HCT116 (cell line): Measurements from ENCODE around the gene DDR2. TPM values are rescaled to one million over a fixed set of nuclear protein-coding genes. Genes with fewer than 3 reads are reported as not detected.

Experiments used
- ATAC-seq: fragments of 200-7000 bp; cut with Tn5 transposase; 2 replicates; pipeline ENCODE4 v1.9.1; 2020; ENCODE audit warnings: mild to moderate bottlenecking, moderate library complexity
- BruUV-seq: library from RNA; stranded (reverse); fragments of 400-500 nt; replicated peaks from 2 replicates; lab custom pipeline; 2021; lab: Mats Ljungman, UMichigan
- CTCF ChIA-PET: fragments of 300-600 bp; sonication (Branson Sonifier 250); formaldehyde crosslinking; loops from one replicate; lab custom pipeline; 2021; ENCODE audit warnings: antibody characterized with exemption; lab: Charles Lee
- POLR2A ChIA-PET: fragments of 300-600, 350-600 bp; sonication (Branson Sonifier 250); formaldehyde crosslinking; loops from one replicate; lab custom pipeline; 2021; ENCODE audit warnings: antibody characterized with exemption; lab: Charles Lee
- RAD21 ChIA-PET, 2 experiments: fragments of 300-600 bp; sonication (Branson Sonifier 250); formaldehyde crosslinking; loops; one replicate each; lab custom pipeline; 2023; ENCODE audit warnings: low total read pairs in 2 of 2; ENCODE audit not compliant: uncharacterized antibody in 2 of 2, unreplicated experiment in 2 of 2, low non-redundant PET in 1 of 2; lab: Charles Lee
- DNase-seq: peaks from one replicate; pipeline ENCODE4 v3.0.0-alpha.2; 2010; ENCODE audit warnings: low read depth, low spot score
- H2AFZ ChIP-seq: fragments of 200-600 bp; shearing (Covaris generic), sonication (generic); 2 replicates; pipeline ENCODE4 v1.6.1; 2017; ENCODE audit warnings: low read depth, mixed run types, mixed read lengths, antibody characterized with exemption, low read length; ENCODE audit not compliant: poor library complexity, severe bottlenecking
- H3K27ac ChIP-seq: 2 replicates; pipeline ENCODE4 v1.5.1; 2012; ENCODE audit warnings: low read depth, low read length
- H3K27me3 ChIP-seq: fragments of 200-600 bp; sonication (generic); 2 replicates; pipeline ENCODE4 v1.6.1; 2016; ENCODE audit warnings: mixed run types, low read length, mixed read lengths; ENCODE audit not compliant: insufficient read depth
- H3K36me3 ChIP-seq, 2 experiments: fragments of 200-500 bp in 1 of 2; fragments of 200-600 bp in 1 of 2; sonication (Bioruptor generic) in 1 of 2; sonication (generic) in 1 of 2; 2 replicates each; pipeline versions ENCODE4 v1.5.1 to v1.6.1; 2014 to 2016; ENCODE audit warnings: low read length in 2 of 2, inconsistent platforms in 1 of 2, mixed read lengths in 1 of 2, mixed run types in 1 of 2; ENCODE audit not compliant: insufficient read depth in 2 of 2, control insufficient read depth in 1 of 2
- H3K4me1 ChIP-seq, 2 experiments: fragments of 200-600 bp in 1 of 2; sonication (generic) in 1 of 2; 2 replicates each; pipeline versions ENCODE4 v1.5.1 to v1.6.1; 2012 to 2017; ENCODE audit warnings: low read length in 2 of 2, inconsistent platforms in 1 of 2, mild to moderate bottlenecking in 1 of 2, mixed read lengths in 1 of 2, mixed run types in 1 of 2, moderate library complexity in 1 of 2; ENCODE audit not compliant: insufficient read depth in 2 of 2, control insufficient read depth in 1 of 2
- H3K4me2 ChIP-seq: fragments of 200-600 bp; sonication (generic); 2 replicates; pipeline ENCODE4 v1.6.1; 2017; ENCODE audit warnings: mixed run types, low read length, mixed read lengths
- H3K4me3 ChIP-seq, 2 experiments: fragments of 200-600 bp in 1 of 2; sonication (generic) in 1 of 2; replicated peaks in 1 of 2; 2 replicates each; pipeline ENCODE4 v1.5.1; 2011 to 2016; ENCODE audit warnings: low read length in 2 of 2, control low read depth in 1 of 2, low read depth in 1 of 2, mild to moderate bottlenecking in 1 of 2, mixed read lengths in 1 of 2, mixed run types in 1 of 2
- H3K79me2 ChIP-seq: fragments of 200-600 bp; sonication (generic); 2 replicates; pipeline ENCODE4 v1.6.1; 2017; ENCODE audit warnings: mild to moderate bottlenecking, mixed run types, low read length, moderate library complexity, mixed read lengths; ENCODE audit not compliant: insufficient read depth
- H3K9ac ChIP-seq: fragments of 200-600 bp; sonication (generic); 2 replicates; pipeline ENCODE4 v1.6.1; 2016; ENCODE audit warnings: low read length, mixed read lengths
- H3K9me2 ChIP-seq: fragments of 200-600 bp; sonication (generic), shearing (Covaris generic); 2 replicates; pipeline ENCODE4 v1.6.1; 2017; ENCODE audit warnings: mixed run types, mild to moderate bottlenecking, moderate library complexity; ENCODE audit not compliant: insufficient read depth
- H3K9me3 ChIP-seq, 2 experiments: fragments of 200-500 bp in 1 of 2; fragments of 200-600 bp in 1 of 2; sonication (Bioruptor generic) in 1 of 2; sonication (generic) in 1 of 2; 2 replicates each; pipeline ENCODE4 v1.6.1; 2014 to 2017; ENCODE audit warnings: low read length in 2 of 2, mixed read lengths in 2 of 2, inconsistent platforms in 1 of 2, low read depth in 1 of 2, mild to moderate bottlenecking in 1 of 2, mixed run types in 1 of 2, moderate library complexity in 1 of 2; ENCODE audit not compliant: control insufficient read depth in 1 of 2, insufficient read depth in 1 of 2
- H4K20me1 ChIP-seq: fragments of 200-600 bp; sonication (generic), shearing (Covaris generic); 2 replicates; pipeline ENCODE4 v1.6.1; 2017; ENCODE audit warnings: mixed run types, mild to moderate bottlenecking, moderate library complexity; ENCODE audit not compliant: insufficient read depth
- CBX3 ChIP-seq: IDR thresholded peaks from 2 replicates; pipeline ENCODE4 v1.6.1; 2012; ENCODE audit warnings: low read depth
- CTCF ChIP-seq, 3 experiments: fragments of 200-600 bp in 1 of 3; sonication (generic) in 1 of 3; IDR thresholded peaks in 2 of 3; conservative IDR thresholded peaks in 1 of 3; 2 replicates each; pipeline ENCODE4 v1.5.1; 2012 to 2017; ENCODE audit warnings: low read depth in 2 of 3, low read length in 2 of 3, antibody characterized with exemption in 1 of 3, borderline replicate concordance in 1 of 3, control low read depth in 1 of 3, mild to moderate bottlenecking in 1 of 3, mixed read lengths in 1 of 3, mixed run types in 1 of 3, moderate library complexity in 1 of 3; ENCODE audit not compliant: insufficient read depth in 1 of 3
- EGR1 ChIP-seq: IDR thresholded peaks from 2 replicates; pipeline ENCODE4 v1.6.1; 2012; ENCODE audit warnings: low read depth
- ELF1 ChIP-seq: IDR thresholded peaks from 2 replicates; pipeline ENCODE4 v1.6.1; 2012; ENCODE audit warnings: low read depth, borderline replicate concordance
- EZH2 ChIP-seq: fragments of 200-600 bp; sonication (generic); IDR thresholded peaks from 2 replicates; pipeline ENCODE4 v1.6.1; 2017; ENCODE audit warnings: antibody characterized with exemption, mixed run types
- FOSL1 ChIP-seq: IDR thresholded peaks from 2 replicates; pipeline ENCODE4 v1.6.1; 2012; ENCODE audit warnings: low read depth
- JUND ChIP-seq: IDR thresholded peaks from 2 replicates; pipeline ENCODE4 v1.6.1; 2012
- RAD21 ChIP-seq: IDR thresholded peaks from 2 replicates; pipeline ENCODE4 v1.6.1; 2012; ENCODE audit warnings: low read depth, mild to moderate bottlenecking
- REST ChIP-seq: IDR thresholded peaks from 2 replicates; pipeline ENCODE4 v1.6.1; 2012; ENCODE audit warnings: low read depth
- SIN3A ChIP-seq: IDR thresholded peaks from 2 replicates; pipeline ENCODE4 v1.6.1; 2012; ENCODE audit warnings: low read depth
- YY1 ChIP-seq: IDR thresholded peaks from 2 replicates; pipeline ENCODE4 v1.6.1; 2011; ENCODE audit warnings: low read length, low read depth, moderate library complexity, mild to moderate bottlenecking; ENCODE audit not compliant: insufficient replicate concordance; ENCODE audit errors: extremely low read depth
- ZBTB33 ChIP-seq: IDR thresholded peaks from 2 replicates; pipeline ENCODE4 v1.6.1; 2011; ENCODE audit warnings: mild to moderate bottlenecking, low read length, moderate library complexity; ENCODE audit not compliant: insufficient replicate concordance; ENCODE audit errors: extremely low read depth
- intact Hi-C: fragments of 100-400 bp; cut with micrococcal nuclease; formaldehyde crosslinking; loops from 2 replicates; pipeline ENCODE4 v1.10.0; 2022
- total RNA-seq: library from RNA; stranded (reverse); gene quantifications from one replicate; pipeline ENCODE4 v1.2.1, GENCODE V29; 2021; ENCODE audit not compliant: unreplicated experiment
- TF ChIP-seq, protein P1 (sequence below): IDR thresholded peaks from 2 replicates; pipeline ENCODE4 v1.6.1; 2012

DDR2 gene
- total RNA-seq, 1 experiment from 2014 or later, result 0.84 TPM

- Histone ChIP-seq H4K20me1 (no peaks in the 10 kb centered on the region), H3K27ac (no peak overlapping the region), H3K9me3 (no peaks in the 10 kb centered on the region), H3K27me3 (no peaks in the 10 kb centered on the region; the same call in 1 of the 2 replicates), H3K4me3 (no peak overlapping the region), H3K4me2 (peak overlapping the region; percentile 19), H3K79me2 (no peaks in the 10 kb centered on the region), H3K4me1 (peaks cover 0 to 15% of the 10 kb centered on the region in 2 experiments; a peak in 2 of 4 replicates), H3K36me3 (no peaks in the 10 kb centered on the region), H3K9ac (no peak overlapping the region), H2AFZ (no peak overlapping the region), H3K9me2 (no peaks in the 10 kb centered on the region; the same call in 1 of the 2 replicates)
- ATAC-seq (peak; percentile 64; the same call in 1 of the 2 replicates), DNase-seq (no peak)
- ChIA-PET CTCF (no interaction called here), POLR2A (no interaction called here), RAD21 (no interaction called here)
- BruUV-seq, result no TSS peak
- intact Hi-C loops, result no loop called here
- TF ChIP-seq RAD21 (peak; percentile 49), YY1 (no peak), CTCF (IDR thresholded peaks at IDR 0.05 in 2 of 3, conservative IDR thresholded peaks at IDR 0.05 in 1 of 3; ENCODE audit: borderline replicate concordance in 1 of 3, insufficient read depth in 1 of 3, low read depth in 2 of 3, low read length in 2 of 3) (0 out of 6 replicates have a peak, but pooled peaks of 1 of the 3 experiments have one; percentile 4), FOSL1 (no peak), CBX3 (peak; percentile 13; the same call in 1 of the 2 replicates), ZBTB33 (no peak), JUND (no peak), EGR1 (no peak), ELF1 (no peak), EZH2 (no peak), SIN3A (no peak), REST (no peak)
- TF ChIP-seq, protein P1, sequence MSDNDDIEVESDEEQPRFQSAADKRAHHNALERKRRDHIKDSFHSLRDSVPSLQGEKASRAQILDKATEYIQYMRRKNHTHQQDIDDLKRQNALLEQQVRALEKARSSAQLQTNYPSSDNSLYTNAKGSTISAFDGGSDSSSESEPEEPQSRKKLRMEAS, result no peak
Observed at GRCh38 chr1:162756523-162756922, 124.3 kb downstream of the DDR2 start.
